GM15510 (cell line): ENCODE data around the gene BHMT2.

Experiments
- POLR2A ChIP-seq: IDR thresholded peaks from 3 replicates; pipeline ENCODE4 v1.6.1; 2011; ENCODE audit warnings: borderline replicate concordance; ENCODE audit not compliant: insufficient read length; ENCODE audit errors: extremely low read depth

Gene BHMT2, protein sequence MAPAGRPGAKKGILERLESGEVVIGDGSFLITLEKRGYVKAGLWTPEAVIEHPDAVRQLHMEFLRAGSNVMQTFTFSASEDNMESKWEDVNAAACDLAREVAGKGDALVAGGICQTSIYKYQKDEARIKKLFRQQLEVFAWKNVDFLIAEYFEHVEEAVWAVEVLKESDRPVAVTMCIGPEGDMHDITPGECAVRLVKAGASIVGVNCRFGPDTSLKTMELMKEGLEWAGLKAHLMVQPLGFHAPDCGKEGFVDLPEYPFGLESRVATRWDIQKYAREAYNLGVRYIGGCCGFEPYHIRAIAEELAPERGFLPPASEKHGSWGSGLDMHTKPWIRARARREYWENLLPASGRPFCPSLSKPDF

DNA sequence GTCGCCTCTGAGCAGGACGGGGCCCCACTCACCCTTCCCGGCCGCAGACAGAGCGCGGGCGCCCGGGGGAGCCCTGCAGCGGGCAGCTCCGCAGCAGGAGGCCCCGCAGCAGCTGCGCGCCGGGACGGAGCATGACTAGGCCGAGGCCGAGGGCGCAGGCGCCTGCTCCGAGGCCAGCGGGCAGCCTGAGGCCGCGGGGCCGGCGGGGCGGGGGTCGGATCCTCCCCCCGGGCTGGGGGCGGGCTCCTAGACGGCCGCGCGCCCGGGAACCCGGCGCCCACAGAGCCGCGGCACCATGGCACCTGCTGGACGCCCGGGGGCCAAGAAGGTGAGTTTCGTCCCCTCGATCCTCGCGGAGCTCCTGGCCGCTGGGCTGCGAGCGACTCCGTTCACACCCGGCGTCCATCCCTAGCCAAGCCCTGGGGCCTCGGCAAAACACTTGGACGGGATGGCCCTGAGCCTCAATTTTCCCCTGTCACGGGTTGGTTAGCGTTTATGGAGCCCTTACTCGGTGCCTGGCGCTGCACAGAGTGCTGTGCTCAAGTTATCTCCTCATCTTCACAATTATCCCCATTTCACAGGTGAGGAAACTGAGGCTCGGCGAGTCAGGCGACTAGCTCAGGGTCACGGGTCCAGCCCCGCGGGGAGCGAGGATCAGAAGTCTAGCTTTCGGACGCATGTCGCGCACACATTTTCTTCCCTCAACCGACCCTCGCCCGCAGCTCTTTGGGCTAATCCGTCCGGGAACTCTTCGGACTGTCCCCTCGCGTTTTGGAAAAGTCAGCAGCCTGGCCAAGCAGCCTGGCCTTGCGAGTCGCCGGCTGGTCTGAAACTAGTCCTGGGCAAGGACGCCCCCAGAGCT lies at the start of gene BHMT2, which contains the start of gene DMGDH:
Gene BHMT2, plus strand, starts transcription at position 280 of the 862 bp plus-strand sequence. Its CDS starts 16 bp downstream, at position 296.
Gene DMGDH, minus strand, starts transcription at position 187 of the 862 bp plus-strand sequence. Its CDS starts 54 bp downstream, at position 133.
- TF ChIP-seq POLR2A, result no peak

DNA sequence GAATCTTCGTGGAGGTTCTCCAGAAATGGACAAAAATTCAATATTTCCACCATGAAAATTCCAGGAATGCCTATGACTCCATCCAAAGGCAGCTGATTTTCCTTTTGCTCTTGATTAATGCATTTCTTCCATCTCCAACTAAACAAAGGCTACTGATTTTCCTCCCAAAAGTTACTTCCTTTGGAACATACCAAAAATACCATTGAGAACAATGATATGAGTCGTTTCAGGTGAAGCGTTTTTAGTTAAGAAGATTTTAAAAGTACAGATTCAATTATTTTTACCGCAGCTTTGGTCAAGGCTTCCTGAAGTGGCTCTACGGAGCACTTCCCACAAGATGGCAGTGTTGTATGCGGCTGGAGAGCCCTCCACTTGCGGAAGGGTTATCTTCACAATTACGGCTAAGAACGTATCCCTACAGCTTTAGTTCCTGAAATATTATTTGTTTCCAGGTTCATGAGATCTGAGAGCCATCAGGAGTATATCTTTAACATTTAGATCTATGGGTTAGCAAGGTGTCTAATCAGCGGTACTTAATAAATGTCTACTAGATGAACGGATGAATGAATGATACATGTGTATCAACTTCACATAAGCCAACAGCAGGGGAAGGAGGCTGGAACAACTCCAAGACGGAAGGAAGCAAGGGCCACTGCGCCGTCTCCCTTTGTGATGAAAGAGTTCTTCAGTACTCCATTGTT lies 48.6 kb upstream of the BHMT2 start:
- no peak for TF ChIP-seq POLR2A

DNA sequence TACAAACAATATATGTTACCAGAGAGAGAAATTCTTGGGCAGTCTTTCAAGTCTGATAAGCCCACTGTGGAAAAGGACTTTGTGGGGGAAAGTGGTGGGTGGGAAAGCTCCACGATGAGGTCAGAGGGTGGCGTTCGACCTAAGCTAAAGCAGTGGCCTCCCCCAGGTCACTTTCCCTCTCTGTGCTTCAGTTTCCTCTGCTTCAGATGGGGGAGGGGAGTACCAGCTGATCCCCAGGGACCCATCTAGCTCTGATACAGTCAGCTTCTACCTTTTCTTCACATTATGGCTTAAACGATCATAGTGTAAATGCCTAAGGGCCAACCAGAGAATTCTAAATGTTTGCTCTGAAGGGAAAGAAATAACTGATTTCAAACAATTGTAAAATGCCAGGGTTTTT lies 47.8 kb upstream of the BHMT2 start:
- TF ChIP-seq POLR2A, result no peak

DNA sequence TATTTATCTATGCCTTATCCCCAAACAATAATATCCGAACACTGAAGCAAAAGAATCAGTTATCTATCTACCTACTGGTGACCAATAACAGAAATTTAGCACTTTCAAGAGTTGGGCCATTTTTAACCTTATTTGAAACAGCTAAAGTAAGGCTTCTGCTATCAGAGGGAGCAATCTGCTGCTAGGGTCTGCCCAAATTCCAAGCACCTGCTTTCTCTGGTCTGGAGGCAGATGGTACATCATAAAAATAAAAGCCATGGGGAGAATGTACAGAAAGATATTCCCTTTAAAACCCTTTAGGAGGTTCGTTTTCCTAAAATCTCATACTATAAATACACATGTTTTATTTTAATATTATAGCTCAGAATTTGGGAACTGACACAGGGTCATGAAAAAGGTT lies 46.8 kb upstream of the BHMT2 start:
- no peak for TF ChIP-seq POLR2A

DNA sequence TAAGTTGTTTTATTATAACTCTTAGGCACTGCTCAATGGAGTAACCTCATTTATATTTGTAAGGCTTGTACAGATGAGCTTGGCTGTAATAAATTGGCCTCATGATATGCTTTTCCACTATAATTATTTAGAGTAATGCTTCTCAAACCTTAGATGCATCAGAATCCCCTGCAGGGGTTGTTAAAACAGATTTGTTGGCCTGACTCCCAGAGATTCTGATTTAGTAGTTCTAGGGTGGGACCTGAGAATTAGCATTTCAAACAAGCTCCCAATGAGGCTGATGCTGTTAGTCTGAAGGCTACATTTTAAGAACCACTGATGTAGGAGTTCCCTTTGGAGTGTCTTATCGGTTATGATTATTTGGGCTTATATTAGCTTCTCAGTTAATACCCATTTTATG lies 46.2 kb upstream of the BHMT2 start:
- TF ChIP-seq POLR2A, result no peak

DNA sequence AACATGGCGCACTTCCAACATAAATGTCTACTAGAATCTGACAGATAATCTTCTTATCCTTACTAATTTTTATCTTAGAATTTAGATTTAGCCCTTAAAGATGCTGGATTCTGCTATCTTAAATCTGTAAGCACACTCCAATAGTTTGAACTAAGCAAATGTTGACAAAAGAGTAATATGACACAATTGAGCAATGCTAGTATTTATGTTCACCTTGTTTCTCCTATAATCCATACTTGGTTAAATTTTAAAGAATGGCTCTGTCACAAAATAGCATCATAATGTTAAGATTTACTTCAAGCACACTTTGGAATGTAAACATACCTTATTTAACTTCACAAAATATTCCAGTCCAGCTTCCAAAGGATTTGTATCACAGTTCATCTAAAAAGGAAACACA lies 45.6 kb upstream of the BHMT2 start:
- TF ChIP-seq POLR2A, result no peak

DNA sequence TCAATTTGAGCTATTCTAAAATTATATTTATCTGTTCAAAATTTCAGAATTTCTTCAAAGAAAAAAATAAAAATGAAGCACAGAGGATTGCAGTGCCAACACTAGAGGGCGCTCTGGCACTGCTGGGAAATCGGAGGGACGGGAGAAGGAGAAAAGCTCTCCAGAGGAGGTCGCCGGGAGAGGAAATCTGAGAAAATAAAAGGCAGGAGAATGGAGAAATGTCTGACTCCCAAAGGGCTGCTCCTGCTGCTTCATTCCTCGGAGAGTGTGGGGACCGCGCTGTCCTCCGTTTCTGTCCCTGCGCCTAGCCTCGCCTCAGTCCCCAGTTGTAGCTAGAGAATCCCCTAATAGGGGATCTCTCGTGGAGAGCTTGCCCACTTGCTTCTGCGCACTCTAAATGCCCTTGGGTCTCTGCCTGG lies 44.5 kb upstream of the BHMT2 start:
- no peak for TF ChIP-seq POLR2A

DNA sequence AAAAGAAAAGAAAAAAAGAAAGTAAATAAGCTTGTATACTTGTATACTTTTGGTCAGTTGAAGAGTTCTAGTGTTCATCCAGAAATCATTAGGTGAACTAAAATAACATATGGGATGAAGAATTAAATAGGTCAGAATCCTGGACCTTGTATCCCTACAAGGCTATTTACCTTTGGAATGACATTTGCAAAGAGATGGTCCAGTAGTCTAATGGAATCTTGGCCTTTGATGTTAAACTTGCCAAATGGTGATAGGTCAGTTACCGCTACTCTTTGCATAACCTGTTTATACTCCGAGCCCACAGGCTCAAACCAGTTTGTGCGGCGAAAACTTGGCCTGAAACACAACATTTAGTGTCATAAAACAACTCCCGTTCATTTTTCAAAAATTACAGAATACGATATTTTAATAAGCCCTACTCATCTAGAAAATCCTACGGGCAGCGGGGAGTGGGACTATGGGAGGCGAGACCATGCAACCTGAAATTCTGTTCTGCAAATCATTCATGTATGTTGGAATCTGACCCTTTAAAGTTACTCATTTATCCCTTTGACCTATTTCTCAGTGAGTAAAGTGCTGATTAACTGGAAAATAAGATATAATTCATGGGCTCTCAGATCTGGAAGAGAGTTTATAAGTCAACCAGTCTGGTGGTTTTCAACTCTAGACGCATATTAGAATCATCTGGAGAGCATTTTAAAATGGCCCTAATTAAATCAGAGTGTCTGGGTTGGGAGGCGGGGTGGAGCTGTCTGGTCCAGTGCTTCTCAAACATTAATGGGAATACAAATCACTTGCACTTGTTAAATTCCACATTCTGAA lies 38.7 kb upstream of the BHMT2 start:
- TF ChIP-seq POLR2A, result no peak

DNA sequence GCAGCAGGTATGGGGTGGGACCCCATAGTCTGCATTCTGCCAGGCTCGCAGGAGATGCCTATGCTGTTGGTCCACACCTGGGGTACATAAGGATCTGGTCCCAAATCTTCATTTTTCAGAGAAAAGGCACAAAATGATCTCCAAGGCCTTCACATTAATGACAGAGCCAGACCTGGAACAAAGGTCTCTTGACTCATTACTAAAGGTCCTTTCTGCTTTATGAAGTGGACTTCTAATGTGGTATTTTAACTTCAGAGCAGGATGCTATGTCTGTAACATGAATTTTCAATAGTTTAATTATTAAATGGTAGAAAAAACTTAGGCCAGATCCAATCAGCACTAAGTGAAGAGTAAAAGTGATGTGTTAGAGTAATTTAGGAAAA lies 38.1 kb upstream of the BHMT2 start:
- TF ChIP-seq POLR2A, result no peak

DNA sequence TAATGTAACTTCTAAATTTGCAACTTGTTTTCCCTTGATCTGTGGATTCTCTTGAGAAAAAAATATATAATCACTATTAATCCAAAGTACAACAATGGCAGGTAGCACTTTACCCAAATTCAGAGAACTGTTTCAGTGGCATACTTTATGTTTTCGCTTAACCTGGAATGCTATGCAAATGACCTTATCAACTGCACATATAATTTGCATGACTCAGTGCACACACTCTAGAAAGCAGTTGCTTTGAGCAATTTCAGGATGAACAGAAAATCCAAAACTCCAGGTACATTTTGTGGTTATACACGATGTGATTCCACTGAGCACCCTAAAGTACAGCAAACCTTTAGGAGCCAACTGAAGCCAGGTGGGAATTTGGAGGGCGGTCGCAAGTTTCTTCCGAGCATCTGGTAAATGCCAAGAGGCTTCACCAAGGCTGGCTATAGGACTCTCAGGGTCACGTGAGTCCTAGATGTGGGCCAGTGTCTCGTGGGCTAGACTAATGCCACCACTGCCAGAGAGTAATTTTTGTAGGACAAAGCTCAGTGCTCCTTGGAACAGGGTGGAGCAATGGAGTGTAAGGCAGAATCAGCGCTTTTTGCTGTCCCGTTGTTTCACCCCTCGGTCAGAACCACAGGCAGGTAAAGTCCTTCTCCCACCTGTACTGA lies 37.4 kb upstream of the BHMT2 start:
- no peak for TF ChIP-seq POLR2A

DNA sequence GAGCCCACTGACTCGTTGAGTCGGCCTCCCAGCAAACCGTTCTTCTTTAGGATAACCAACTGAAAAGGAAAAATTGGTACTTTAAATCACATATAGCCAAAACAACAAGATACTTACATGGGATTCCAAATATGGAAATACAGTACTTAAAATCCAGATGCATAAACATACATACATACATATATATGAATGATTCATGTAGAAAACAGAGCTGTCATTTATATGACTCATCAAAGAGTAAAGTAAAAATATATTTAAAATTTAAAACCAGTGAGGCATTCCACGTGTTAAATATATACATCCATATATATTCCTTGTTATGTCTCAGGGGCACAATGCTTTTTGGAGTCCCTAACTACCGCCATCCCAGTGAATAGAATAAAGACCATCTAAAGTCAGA lies 36.8 kb upstream of the BHMT2 start:
- TF ChIP-seq POLR2A, result no peak

DNA sequence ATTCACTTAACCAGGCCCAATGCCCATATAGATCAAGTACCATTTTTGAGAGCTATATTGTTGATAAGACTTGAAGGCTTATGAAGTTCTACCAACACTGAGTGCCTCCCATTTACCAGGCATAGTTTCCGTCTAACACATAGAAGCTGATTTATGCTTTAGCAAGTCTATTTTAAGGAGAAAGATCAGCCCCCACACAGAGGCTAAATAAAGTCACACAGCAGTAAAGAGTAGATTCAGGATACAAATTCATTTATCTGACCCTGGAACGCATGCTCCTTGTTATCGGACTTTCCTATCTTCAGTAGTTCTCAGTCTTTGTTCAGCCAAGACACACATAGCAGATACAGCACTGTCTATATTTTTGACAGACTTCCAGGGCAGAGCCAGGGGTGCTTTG lies 34.3 kb upstream of the BHMT2 start:
- TF ChIP-seq POLR2A, result no peak

DNA sequence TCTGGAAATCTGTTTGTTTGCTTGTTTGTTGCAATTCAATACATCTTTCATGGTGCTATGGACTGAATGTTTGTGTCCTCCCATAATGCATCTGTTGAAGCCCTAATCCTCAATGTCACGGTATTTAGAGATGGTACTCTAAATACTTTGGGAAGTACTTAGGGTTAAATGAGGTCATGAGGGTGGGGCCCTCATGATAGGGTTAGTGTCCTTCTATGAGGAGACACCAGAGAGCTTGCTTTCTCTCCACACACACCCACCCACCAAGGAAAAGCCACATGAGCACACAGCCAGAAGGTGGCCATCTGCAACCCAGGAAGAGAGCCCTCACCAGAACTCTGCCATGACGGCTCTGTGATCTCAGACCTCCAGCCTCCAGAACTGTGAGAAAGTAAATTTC lies 32.8 kb upstream of the BHMT2 start:
- TF ChIP-seq POLR2A, result no peak

DNA sequence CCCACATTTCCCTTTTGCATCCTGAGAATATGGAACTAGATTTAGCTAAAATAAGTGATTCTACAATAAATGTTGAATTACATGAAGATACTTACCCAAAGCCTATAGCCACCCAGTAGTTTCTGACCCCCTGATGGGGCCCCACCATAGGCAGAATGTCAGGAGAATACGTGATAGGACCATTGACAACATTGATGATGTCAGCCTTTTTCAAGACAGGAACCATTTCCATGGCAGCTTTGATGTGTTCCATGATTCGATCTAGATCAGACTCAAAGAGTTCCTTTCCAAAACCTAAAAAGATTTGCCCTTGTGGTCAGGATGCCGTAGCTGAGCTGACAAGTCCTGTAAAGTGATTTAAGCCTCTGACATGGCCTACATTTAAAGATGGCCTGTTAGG lies 27.4 kb upstream of the BHMT2 start:
- TF ChIP-seq POLR2A, result no peak
